GM23338 (cell line): Measurements from ENCODE around the gene STAU1. TPM values are rescaled to one million over a fixed set of nuclear protein-coding genes. Genes with fewer than 3 reads are reported as not detected.
A peak's percentile ranks its signal among the peaks of the same experiment; 100 is the strongest.

ENCODE experiments used
- ATAC-seq: fragments of 200-7000 bp; cut with Tn5 transposase; 3 replicates; pipeline ENCODE4 v1.9.1; 2020
- DNase-seq: peaks from one replicate; pipeline ENCODE4 v3.0.0-alpha.2; 2015; ENCODE audit warnings: low spot score
- H2AFZ ChIP-seq: fragments of 200-600 bp; sonication (generic); 2 replicates; pipeline ENCODE4 v1.8.0; 2016; ENCODE audit warnings: antibody characterized with exemption, mild to moderate bottlenecking, moderate library complexity
- H3F3A ChIP-seq: fragments of 200-600 bp; sonication (generic); replicated peaks from 2 replicates; pipeline ENCODE4 v1.8.0; 2017; ENCODE audit warnings: antibody characterized with exemption, mixed run types, low read depth
- H3K27ac ChIP-seq: fragments of 200-600 bp; sonication (generic); 2 replicates; pipeline ENCODE4 v1.6.1; 2016; ENCODE audit warnings: low read depth
- H3K27me3 ChIP-seq: fragments of 200-600 bp; sonication (generic); 2 replicates; pipeline ENCODE4 v1.8.0; 2016; ENCODE audit warnings: mild to moderate bottlenecking, mixed run types, moderate library complexity; ENCODE audit not compliant: insufficient read depth
- H3K36me3 ChIP-seq: fragments of 200-600 bp; sonication (generic); 2 replicates; pipeline ENCODE4 v1.8.0; 2016; ENCODE audit warnings: mild to moderate bottlenecking; ENCODE audit not compliant: insufficient read depth
- H3K4me1 ChIP-seq: fragments of 200-600 bp; sonication (generic); 2 replicates; pipeline ENCODE4 v1.8.0; 2016; ENCODE audit warnings: mild to moderate bottlenecking, moderate library complexity; ENCODE audit not compliant: insufficient read depth
- H3K4me2 ChIP-seq: fragments of 200-600 bp; sonication (generic); 2 replicates; pipeline ENCODE4 v1.7.1; 2017; ENCODE audit warnings: mixed run types
- H3K4me3 ChIP-seq: fragments of 200-600 bp; sonication (generic); 2 replicates; pipeline ENCODE4 v1.6.1; 2016; ENCODE audit warnings: mixed run types
- H3K79me2 ChIP-seq: fragments of 200-600 bp; sonication (generic); replicated peaks from 2 replicates; pipeline ENCODE4 v1.8.0; 2017; ENCODE audit warnings: mild to moderate bottlenecking; ENCODE audit not compliant: insufficient read depth
- H3K9me2 ChIP-seq: fragments of 200-600 bp; sonication (generic); 2 replicates; pipeline ENCODE4 v1.8.0; 2017; ENCODE audit not compliant: insufficient read depth
- H4K20me1 ChIP-seq: fragments of 200-600 bp; sonication (generic); replicated peaks from 2 replicates; pipeline ENCODE4 v1.8.0; 2017; ENCODE audit warnings: mild to moderate bottlenecking; ENCODE audit not compliant: insufficient read depth
- H3K27ac Mint-ChIP-seq: 2 replicates; pipeline ENCODE4 v1.8.0; 2020; ENCODE audit warnings: inconsistent platforms, mild to moderate bottlenecking, moderate library complexity, mixed read lengths
- H3K27me3 Mint-ChIP-seq: 3 replicates; pipeline ENCODE4 v1.8.0; 2022; ENCODE audit warnings: low read depth, mild to moderate bottlenecking, moderate library complexity, mixed read lengths, inconsistent platforms; ENCODE audit not compliant: insufficient read depth, poor library complexity
- H3K36me3 Mint-ChIP-seq: 3 replicates; pipeline ENCODE4 v1.8.0; 2021; ENCODE audit warnings: low read depth, mild to moderate bottlenecking, inconsistent platforms, moderate library complexity, mixed read lengths
- H3K4me1 Mint-ChIP-seq: 3 replicates; pipeline ENCODE4 v1.8.0; 2020; ENCODE audit warnings: mild to moderate bottlenecking, inconsistent platforms, mixed read lengths
- H3K4me3 Mint-ChIP-seq: 3 replicates; pipeline ENCODE4 v1.8.0; 2021; ENCODE audit warnings: moderate library complexity, mild to moderate bottlenecking, inconsistent platforms, mixed read lengths
- H3K9me3 Mint-ChIP-seq: 3 replicates; pipeline ENCODE4 v1.8.0; 2020; ENCODE audit warnings: moderate library complexity, mild to moderate bottlenecking, inconsistent platforms, mixed read lengths
- POLR2AphosphoS5 ChIP-seq: IDR thresholded peaks from 2 replicates; pipeline ENCODE4 v1.6.1; 2016; ENCODE audit warnings: antibody characterized with exemption, low read depth
- ZNF114 ChIP-seq: fragments of 250-450 bp; sonication (Bioruptor Pico); IDR thresholded peaks from 2 replicates; pipeline ENCODE4 v1.5.0; 2020; ENCODE audit warnings: mild to moderate bottlenecking, moderate library complexity
- polyA plus RNA-seq: library from polyadenylated mRNA; unstranded; fragments of >200 nt; fragmentation: Nextera tagmentation; extraction: Ambion mirVana; gene quantifications from 2 replicates; pipeline ENCODE4 v1.2.1, GENCODE V29; 2016
- total RNA-seq: library from RNA; depleted of rRNA; stranded (reverse); fragments of >200 nt; shearing (Covaris generic); gene quantifications from 2 replicates; pipeline ENCODE4 v1.2.3, GENCODE V29; 2014
- TF ChIP-seq, protein P1 (sequence below), 2 experiments: fragments of 200-600 bp in 1 of 2; sonication (generic) in 1 of 2; conservative IDR thresholded peaks; 2 replicates each; pipeline versions ENCODE4 v1.5.1 to v1.6.1; 2016 to 2017; ENCODE audit warnings: antibody characterized with exemption in 2 of 2, low read depth in 2 of 2, mild to moderate bottlenecking in 2 of 2, moderate library complexity in 1 of 2
- TF ChIP-seq, protein P2 (sequence below): fragments of 250-450 bp; sonication (Bioruptor Pico); IDR thresholded peaks from 2 replicates; pipeline ENCODE4 v1.5.0; 2020; ENCODE audit warnings: mild to moderate bottlenecking, moderate library complexity
- TF ChIP-seq, protein P3 (sequence below): IDR thresholded peaks from 2 replicates; pipeline ENCODE4 v1.6.1; 2016; ENCODE audit warnings: antibody characterized with exemption

Gene STAU1
- total and polyA plus RNA-seq, 2 experiments from 2014 or later = 102 TPM

DNA sequence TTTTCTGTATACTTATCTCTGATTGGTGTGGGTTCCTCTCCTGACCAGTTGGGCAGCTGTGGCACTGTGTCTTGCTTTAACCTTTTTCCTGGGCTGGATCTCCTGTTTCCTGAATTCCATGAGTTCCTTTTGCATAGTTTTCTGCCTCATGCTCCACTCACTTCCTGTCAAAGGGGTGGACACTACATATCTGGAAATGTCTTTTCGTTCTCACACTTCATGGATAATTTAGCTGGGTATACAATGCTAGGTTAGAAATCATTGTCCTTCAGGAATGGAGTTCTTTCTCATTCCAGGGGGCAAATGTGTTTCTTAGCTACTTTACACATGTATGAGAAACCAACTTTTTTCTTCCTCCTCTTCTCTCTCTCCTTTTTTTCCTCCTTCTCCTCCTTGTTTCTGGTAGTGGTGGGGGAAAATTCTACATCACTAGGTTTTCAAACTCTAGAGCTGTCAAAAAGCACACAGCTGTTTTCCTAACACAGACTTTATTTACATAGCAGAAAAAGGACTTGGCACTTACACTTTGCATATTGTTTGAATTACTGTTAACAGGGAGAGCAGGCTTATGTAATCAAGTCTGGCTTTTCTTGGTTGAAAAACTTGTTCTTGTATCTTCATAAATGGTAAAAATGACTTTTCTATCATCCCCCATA is 22.1 kb upstream of the STAU1 start (continued):
- TF ChIP-seq, protein P1, sequence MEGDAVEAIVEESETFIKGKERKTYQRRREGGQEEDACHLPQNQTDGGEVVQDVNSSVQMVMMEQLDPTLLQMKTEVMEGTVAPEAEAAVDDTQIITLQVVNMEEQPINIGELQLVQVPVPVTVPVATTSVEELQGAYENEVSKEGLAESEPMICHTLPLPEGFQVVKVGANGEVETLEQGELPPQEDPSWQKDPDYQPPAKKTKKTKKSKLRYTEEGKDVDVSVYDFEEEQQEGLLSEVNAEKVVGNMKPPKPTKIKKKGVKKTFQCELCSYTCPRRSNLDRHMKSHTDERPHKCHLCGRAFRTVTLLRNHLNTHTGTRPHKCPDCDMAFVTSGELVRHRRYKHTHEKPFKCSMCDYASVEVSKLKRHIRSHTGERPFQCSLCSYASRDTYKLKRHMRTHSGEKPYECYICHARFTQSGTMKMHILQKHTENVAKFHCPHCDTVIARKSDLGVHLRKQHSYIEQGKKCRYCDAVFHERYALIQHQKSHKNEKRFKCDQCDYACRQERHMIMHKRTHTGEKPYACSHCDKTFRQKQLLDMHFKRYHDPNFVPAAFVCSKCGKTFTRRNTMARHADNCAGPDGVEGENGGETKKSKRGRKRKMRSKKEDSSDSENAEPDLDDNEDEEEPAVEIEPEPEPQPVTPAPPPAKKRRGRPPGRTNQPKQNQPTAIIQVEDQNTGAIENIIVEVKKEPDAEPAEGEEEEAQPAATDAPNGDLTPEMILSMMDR (conservative IDR thresholded peaks at IDR 0.05; ENCODE audit: low read depth in 2 of 2) = no peak
- TF ChIP-seq, protein P2, sequence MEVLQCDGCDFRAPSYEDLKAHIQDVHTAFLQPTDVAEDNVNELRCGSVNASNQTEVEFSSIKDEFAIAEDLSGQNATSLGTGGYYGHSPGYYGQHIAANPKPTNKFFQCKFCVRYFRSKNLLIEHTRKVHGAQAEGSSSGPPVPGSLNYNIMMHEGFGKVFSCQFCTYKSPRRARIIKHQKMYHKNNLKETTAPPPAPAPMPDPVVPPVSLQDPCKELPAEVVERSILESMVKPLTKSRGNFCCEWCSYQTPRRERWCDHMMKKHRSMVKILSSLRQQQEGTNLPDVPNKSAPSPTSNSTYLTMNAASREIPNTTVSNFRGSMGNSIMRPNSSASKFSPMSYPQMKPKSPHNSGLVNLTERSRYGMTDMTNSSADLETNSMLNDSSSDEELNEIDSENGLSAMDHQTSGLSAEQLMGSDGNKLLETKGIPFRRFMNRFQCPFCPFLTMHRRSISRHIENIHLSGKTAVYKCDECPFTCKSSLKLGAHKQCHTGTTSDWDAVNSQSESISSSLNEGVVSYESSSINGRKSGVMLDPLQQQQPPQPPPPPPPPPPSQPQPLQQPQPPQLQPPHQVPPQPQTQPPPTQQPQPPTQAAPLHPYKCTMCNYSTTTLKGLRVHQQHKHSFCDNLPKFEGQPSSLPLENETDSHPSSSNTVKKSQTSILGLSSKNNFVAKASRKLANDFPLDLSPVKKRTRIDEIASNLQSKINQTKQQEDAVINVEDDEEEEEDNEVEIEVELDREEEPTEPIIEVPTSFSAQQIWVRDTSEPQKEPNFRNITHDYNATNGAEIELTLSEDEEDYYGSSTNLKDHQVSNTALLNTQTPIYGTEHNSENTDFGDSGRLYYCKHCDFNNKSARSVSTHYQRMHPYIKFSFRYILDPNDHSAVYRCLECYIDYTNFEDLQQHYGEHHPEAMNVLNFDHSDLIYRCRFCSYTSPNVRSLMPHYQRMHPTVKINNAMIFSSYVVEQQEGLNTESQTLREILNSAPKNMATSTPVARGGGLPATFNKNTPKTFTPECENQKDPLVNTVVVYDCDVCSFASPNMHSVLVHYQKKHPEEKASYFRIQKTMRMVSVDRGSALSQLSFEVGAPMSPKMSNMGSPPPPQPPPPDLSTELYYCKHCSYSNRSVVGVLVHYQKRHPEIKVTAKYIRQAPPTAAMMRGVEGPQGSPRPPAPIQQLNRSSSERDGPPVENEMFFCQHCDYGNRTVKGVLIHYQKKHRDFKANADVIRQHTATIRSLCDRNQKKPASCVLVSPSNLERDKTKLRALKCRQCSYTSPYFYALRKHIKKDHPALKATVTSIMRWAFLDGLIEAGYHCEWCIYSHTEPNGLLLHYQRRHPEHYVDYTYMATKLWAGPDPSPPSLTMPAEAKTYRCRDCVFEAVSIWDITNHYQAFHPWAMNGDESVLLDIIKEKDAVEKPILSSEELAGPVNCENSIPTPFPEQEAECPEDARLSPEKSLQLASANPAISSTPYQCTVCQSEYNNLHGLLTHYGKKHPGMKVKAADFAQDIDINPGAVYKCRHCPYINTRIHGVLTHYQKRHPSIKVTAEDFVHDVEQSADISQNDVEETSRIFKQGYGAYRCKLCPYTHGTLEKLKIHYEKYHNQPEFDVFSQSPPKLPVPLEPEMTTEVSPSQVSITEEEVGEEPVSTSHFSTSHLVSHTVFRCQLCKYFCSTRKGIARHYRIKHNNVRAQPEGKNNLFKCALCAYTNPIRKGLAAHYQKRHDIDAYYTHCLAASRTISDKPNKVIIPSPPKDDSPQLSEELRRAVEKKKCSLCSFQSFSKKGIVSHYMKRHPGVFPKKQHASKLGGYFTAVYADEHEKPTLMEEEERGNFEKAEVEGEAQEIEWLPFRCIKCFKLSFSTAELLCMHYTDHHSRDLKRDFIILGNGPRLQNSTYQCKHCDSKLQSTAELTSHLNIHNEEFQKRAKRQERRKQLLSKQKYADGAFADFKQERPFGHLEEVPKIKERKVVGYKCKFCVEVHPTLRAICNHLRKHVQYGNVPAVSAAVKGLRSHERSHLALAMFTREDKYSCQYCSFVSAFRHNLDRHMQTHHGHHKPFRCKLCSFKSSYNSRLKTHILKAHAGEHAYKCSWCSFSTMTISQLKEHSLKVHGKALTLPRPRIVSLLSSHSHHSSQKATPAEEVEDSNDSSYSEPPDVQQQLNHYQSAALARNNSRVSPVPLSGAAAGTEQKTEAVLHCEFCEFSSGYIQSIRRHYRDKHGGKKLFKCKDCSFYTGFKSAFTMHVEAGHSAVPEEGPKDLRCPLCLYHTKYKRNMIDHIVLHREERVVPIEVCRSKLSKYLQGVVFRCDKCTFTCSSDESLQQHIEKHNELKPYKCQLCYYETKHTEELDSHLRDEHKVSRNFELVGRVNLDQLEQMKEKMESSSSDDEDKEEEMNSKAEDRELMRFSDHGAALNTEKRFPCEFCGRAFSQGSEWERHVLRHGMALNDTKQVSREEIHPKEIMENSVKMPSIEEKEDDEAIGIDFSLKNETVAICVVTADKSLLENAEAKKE (CRISPR knock-in tag) = no peak
- TF ChIP-seq, protein P3, sequence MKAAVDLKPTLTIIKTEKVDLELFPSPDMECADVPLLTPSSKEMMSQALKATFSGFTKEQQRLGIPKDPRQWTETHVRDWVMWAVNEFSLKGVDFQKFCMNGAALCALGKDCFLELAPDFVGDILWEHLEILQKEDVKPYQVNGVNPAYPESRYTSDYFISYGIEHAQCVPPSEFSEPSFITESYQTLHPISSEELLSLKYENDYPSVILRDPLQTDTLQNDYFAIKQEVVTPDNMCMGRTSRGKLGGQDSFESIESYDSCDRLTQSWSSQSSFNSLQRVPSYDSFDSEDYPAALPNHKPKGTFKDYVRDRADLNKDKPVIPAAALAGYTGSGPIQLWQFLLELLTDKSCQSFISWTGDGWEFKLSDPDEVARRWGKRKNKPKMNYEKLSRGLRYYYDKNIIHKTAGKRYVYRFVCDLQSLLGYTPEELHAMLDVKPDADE = no peak
- no peak for TF ChIP-seq ZNF114

DNA sequence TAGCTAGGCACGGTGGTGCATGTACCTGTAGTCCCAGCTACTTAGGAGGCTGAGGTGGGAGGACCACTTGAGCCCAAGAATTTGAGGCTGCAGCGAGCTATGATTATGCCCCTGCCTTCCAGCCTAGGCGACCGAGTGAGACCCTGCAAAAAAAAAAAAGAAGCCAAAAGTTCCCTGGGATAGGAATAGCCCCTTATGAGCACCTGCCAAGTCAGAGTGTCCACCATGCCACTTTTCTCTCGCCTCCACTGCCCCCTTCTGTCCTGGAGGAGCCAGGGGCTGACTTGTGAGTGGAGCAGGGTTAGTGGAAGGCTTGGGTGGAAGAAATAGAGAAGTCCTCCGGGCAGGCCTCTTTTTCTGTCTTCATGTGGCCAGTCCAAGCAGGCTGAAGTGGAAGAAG is 18.9 kb upstream of the STAU1 start:
- Histone ChIP-seq H3F3A (no peaks in the 10 kb centered on the region), H3K36me3 (no peaks in the 10 kb centered on the region), H3K4me1 (no peaks in the 10 kb centered on the region), H3K27ac (no peak overlapping the region), H4K20me1 (no peaks in the 10 kb centered on the region), H3K4me2 (no peak overlapping the region), H3K27me3 (no peaks in the 10 kb centered on the region), H3K9me2 (peaks cover 1% of the 10 kb centered on the region; the same call in 1 of the 2 replicates), H3K4me3 (no peak overlapping the region), H2AFZ (no peak overlapping the region), H3K79me2 (no peaks in the 10 kb centered on the region)
- Mint-ChIP-seq H3K4me3 (no peak overlapping the region), H3K27me3 (no peaks in the 10 kb centered on the region), H3K36me3 (no peaks in the 10 kb centered on the region; the same call in 2 of the 3 replicates), H3K9me3 (peaks cover 6% of the 10 kb centered on the region; the same call in 2 of the 3 replicates), H3K4me1 (no peaks in the 10 kb centered on the region), H3K27ac (no peak overlapping the region)
- peak; percentile 64 for DNase-seq
- TF ChIP-seq, protein P1 (conservative IDR thresholded peaks at IDR 0.05; ENCODE audit: low read depth in 2 of 2) = peak; percentile 62 to 78
- TF ChIP-seq POLR2AphosphoS5 = no peak
- ATAC-seq = peak; percentile 92
